T-helper 17 cell (primary cell): Measurements from ENCODE around the gene PTGIS. TPM values are rescaled to one million over a fixed set of nuclear protein-coding genes. Genes with fewer than 3 reads are reported as not detected.

Experiments used
- ATAC-seq: fragments of 150-1000 bp; cut with Tn5 transposase; 2 replicates; pipeline ENCODE4 v1.10.0; 2021; ENCODE audit warnings: mild to moderate bottlenecking, moderate library complexity
- DNase-seq, 3 donors: peaks; one replicate each; pipeline versions ENCODE4 v3.0.0 to v3.0.0-alpha.2; 2020 to 2021
- H3K9me3 ChIP-seq: one replicate; pipeline ENCODE4 v1.7.0; 2013; ENCODE audit warnings: low read length, mild to moderate bottlenecking; ENCODE audit not compliant: control insufficient read depth, poor library complexity, severe bottlenecking
- H3K27ac Mint-ChIP-seq: one replicate; pipeline ENCODE4 v1.8.0; 2022; ENCODE audit warnings: mild to moderate bottlenecking, moderate library complexity, mixed read lengths
- H3K27me3 Mint-ChIP-seq: one replicate; pipeline ENCODE4 v1.8.0; 2022; ENCODE audit warnings: mixed read lengths
- H3K36me3 Mint-ChIP-seq: one replicate; pipeline ENCODE4 v1.8.0; 2022; ENCODE audit warnings: low read depth, mixed read lengths
- H3K4me1 Mint-ChIP-seq: one replicate; pipeline ENCODE4 v1.8.0; 2022; ENCODE audit warnings: mild to moderate bottlenecking, mixed read lengths
- H3K4me3 Mint-ChIP-seq: one replicate; pipeline ENCODE4 v1.8.0; 2022; ENCODE audit warnings: mild to moderate bottlenecking, moderate library complexity, mixed read lengths
- total RNA-seq, 4 donors: library from RNA in 2 of 4; stranded (reverse) in 2 of 4; gene quantifications; one replicate each; pipeline ENCODE4 v1.2.3 and lab custom pipeline; 2022 to 2026

PTGIS gene
- total RNA-seq, 2 donors from 2014 or later, result not detected

DNA sequence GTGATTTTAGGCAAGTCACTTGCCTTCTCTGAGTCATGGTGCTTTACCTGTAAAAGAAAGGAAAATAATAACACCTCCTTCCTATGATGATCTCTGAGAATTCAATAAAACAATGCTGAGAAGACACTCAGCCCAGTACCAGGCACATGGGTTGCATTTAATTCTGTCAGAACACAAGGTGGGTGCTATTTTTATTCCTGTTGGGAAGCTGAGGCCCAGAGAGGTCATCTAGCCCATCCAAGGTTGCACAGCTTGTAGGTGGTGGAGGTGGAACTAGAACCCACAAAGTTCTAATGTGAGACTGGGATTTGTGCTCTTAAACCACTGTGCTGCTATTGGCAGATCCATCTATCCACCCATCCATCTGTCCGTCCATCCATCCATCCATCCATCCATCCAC lies 39.6 kb upstream of the PTGIS start:
- H3K36me3 Mint-ChIP-seq, result no peaks in the 10 kb centered on the region
- no peak overlapping the region for H3K4me3 Mint-ChIP-seq
- peaks cover 7% of the 10 kb centered on the region for H3K27me3 Mint-ChIP-seq
- H3K4me1 Mint-ChIP-seq, result peaks cover 11% of the 10 kb centered on the region
- no peak for DNase-seq
- no peaks in the 10 kb centered on the region for H3K9me3 ChIP-seq
- ATAC-seq, result no peak
- no peak overlapping the region for H3K27ac Mint-ChIP-seq

DNA sequence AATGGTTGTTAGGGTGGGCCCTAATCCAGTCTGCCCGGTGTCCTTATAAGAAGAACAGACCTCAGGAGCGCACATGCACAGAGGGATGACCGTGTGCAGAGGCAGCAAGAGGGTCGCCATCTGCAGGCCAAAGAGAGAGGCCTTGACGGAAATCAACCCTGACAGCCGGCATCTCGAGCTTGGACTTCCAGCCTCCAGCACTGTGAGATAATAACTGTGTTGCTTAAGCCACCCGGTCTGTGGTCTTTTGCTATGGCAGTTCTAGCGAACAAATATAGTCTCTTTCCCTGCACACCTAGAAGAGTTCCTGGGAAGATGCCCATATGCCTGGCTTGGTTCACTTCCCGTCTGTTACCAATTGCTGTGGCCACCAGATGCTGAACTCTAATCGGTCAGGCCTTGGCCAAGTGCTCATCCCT lies 35.3 kb upstream of the PTGIS start:
- ATAC-seq (no peak), DNase-seq (no peak)
- Mint-ChIP-seq H3K4me3 (no peak overlapping the region), H3K27me3 (peaks cover under 1% of the 10 kb centered on the region), H3K4me1 (no peaks in the 10 kb centered on the region), H3K36me3 (no peaks in the 10 kb centered on the region), H3K27ac (no peak overlapping the region)
- H3K9me3 ChIP-seq, result no peaks in the 10 kb centered on the region

DNA sequence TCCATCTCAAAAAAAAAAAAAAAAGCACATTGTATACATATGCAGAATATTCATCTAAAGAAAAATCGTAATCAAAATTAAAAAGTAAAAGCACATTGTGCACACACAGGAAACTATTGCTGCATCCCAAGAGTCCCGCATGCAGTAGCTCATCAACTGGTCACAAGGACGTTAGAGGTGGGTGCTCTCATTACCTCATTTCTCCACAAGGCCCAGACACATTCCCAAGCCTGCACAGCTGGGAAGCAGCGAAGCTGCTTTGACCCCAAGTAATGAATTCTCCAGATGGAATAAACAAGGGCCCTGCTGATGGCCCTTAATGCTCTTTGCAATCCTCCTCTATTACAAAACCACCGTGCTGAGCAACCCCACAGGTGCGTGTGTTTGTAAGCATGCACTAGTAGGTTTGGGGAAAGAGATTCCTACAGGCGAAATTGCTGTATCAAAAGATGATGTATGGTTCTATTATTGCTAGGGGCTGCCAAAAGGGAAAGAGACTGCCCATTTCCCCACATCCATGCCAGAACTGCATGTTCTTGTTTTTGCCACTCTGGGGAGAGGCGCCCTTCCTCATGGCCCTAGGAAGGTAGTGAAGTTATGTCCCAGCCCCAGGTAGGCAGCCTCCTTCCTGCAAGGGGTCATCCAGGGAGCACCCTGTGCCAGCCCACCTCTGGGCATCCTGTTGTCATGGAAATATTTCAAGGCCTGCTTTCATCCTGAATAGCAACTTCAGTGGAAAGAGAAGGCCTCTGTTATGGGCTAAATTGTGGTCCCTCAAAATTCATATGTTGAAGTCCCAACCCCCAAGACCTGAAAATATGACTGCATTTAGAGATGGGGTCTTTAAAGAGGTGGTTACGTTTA lies 34.6 kb upstream of the PTGIS start:
- no peaks in the 10 kb centered on the region for H3K36me3 Mint-ChIP-seq
- H3K27me3 Mint-ChIP-seq, result no peaks in the 10 kb centered on the region
- no peaks in the 10 kb centered on the region for H3K4me1 Mint-ChIP-seq
- no peaks in the 10 kb centered on the region for H3K9me3 ChIP-seq
- H3K4me3 Mint-ChIP-seq, result no peak overlapping the region
- no peak overlapping the region for H3K27ac Mint-ChIP-seq
- no peak for ATAC-seq
- no peak for DNase-seq

DNA sequence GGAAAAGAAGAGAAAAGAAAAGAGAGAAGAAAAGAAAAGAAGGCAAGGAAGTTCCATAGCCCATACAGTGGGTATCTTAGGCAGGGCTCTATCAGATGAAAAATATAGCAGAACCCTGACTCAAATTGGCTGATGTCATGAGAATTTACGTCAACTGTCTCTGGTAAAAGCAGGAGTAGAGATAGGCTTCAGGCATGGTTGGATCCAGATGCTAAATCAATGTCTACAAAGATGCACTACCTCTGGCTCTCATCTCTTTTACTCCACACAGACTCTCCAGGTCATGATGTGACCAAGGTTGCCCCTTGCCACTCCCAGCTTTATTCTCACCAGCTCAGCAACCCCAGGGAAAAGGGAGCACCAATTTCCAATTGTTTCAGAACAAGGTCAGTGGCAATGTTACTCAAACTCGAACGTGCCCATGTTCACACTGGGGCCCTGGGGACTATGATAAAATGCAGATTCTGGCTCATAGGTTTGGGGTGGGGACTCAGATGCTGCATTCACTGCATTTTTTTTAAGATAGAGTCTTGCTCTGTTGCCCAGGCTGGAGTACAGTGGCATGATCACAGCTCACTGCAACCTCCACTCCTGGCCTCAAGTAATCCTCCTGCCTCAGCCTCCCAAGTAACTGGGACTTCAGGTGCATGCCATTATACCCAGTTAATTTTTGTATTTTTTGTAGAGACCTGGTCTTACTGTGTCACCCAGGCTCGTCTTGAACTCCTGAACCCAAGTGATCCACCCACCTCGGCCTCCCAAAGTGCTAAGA lies 33.4 kb upstream of the PTGIS start:
- H3K4me1 Mint-ChIP-seq, result peaks cover 4% of the 10 kb centered on the region
- H3K27ac Mint-ChIP-seq, result no peak overlapping the region
- no peaks in the 10 kb centered on the region for H3K36me3 Mint-ChIP-seq
- DNase-seq (no peak), ATAC-seq (no peak)
- H3K9me3 ChIP-seq, result no peaks in the 10 kb centered on the region
- no peaks in the 10 kb centered on the region for H3K27me3 Mint-ChIP-seq
- no peak overlapping the region for H3K4me3 Mint-ChIP-seq

DNA sequence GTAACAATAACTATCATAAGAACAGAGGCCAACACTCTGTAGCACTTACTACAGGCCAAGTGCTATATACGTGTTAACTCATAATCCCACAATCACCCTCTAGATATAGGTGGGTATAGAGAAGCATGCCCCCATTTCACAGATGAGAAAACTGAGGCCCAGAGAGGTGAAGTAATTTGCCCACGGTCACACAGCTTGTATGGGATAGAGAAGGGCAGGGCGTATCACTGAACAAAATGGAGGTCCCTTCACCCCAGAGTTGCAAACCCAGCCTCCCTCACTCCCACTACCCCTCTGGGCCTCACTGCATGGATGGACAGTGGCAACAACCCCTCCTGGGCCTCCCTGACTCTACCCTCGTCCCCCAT lies 31.8 kb upstream of the PTGIS start:
- Mint-ChIP-seq H3K4me3 (no peak overlapping the region), H3K36me3 (no peaks in the 10 kb centered on the region), H3K4me1 (peaks cover 19% of the 10 kb centered on the region), H3K27ac (peak overlapping the region; percentile 3), H3K27me3 (no peaks in the 10 kb centered on the region)
- ATAC-seq (no peak), DNase-seq (no peak)
- no peaks in the 10 kb centered on the region for H3K9me3 ChIP-seq

DNA sequence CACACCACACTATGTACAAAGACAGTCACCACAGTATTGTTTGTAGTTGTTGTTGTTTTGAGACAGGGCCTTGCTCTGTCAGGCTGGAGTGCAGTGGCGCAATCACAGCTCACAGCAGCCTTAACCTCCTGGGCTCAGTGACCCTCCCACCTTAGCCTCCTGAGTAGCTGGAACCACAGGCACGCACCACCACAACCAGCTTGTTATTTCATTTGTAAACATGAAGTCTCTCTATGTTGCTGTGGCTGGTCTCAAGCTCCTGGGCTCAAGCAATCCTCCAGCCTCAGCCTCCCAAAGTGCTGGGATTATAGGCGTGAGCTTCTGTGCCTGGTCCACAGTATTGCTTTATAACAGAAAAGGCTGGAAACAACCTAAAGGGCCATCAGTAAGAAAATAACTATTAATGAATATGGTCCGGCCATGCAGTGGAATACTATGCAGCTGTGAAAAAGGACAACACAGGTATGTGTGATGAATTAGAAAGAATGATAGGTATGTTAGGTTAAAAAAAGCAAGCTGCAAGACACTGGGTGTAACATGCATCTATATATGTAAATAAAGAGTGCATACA lies 30.0 kb upstream of the PTGIS start:
- Mint-ChIP-seq H3K36me3 (no peaks in the 10 kb centered on the region), H3K27me3 (no peaks in the 10 kb centered on the region), H3K4me3 (no peak overlapping the region), H3K4me1 (peaks cover 35% of the 10 kb centered on the region), H3K27ac (no peak overlapping the region)
- H3K9me3 ChIP-seq, result no peaks in the 10 kb centered on the region
- no peak for ATAC-seq
- no peak for DNase-seq

DNA sequence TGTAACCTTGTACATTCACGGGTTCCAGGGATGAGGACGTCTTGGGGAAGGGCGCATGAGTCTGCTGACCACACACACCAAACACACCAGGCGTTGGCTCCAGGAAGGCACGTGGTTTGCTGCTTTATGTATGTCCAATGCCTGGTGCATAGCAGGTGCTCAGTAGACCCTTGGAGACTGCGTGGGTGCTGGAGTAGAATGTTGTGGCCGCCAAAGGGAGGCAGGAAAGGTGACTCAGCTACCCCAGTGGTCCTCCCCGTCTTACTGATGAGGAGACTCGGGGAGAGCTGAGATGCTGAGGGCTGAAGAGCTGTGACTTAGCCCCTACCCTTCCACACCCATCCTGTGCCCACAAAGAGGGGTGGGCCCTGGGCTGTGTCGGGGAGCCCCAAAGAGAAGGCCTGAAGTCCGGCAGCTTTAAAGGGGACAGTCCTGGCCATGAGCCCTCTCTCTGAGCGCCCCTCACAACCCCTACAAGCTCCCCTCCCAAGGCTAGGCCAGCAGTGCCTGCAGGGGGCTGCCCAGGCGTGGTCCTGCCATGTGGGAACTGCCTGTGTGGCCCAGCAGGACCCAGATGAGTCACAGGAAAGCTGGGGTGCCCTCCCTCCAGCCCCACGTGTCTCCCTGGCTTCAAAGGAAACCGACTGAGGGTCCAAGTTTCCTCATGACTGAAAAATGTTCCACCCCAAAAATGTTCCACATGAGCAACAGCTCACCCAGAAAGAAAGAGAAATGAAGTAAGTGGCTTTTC lies 28.0 kb upstream of the PTGIS start:
- no peaks in the 10 kb centered on the region for H3K36me3 Mint-ChIP-seq

DNA sequence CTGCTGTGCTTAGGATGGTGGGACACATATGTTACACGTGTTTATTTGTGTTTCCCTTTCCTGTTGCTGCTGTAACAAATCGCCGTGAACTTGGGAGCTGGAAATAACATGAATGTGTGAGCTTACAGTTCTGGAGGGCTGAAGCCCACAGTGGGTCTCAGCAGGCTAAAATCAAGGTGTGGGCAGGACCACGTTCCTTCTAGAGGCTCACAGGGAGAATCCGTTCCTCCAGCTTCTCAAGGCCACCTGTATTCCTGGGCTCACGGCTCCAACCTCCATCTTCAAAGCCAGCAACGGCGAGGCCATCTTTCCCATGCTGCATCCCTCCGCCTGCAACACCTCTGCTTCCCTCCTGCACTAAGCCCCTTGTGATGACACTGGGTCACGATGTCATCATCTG lies 27.4 kb upstream of the PTGIS start:
- peak overlapping the region; percentile 84 for H3K27ac Mint-ChIP-seq

More for the DNA sequence above, 28.0 kb upstream of the PTGIS start:
- peak; percentile 21 for ATAC-seq
- H3K27ac Mint-ChIP-seq, result peak overlapping the region; percentile 84
- no peaks in the 10 kb centered on the region for H3K27me3 Mint-ChIP-seq
- no peak for DNase-seq
- H3K4me1 Mint-ChIP-seq, result peaks cover 35% of the 10 kb centered on the region
- no peaks in the 10 kb centered on the region for H3K9me3 ChIP-seq
- H3K4me3 Mint-ChIP-seq, result peak overlapping the region; percentile 65

DNA sequence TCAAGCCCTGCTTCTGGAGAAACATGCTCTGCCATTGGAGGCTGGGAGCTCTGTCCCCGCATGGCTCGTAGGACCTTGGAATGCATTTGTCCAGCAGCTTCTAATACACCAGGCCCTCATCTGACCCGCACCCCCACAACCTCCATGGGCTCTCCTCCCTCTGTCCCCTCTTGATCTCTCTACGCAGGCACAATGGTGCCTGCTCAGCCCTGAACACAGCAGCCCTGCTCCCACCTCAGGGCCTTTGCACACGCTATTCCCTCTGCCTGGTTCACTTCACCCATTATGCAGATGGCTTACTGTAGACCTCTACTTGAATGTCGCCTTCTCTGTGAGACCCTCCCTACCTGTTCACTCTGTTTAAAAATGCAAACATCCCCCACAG lies 27.0 kb upstream of the PTGIS start:
- Mint-ChIP-seq H3K36me3 (peaks cover 3% of the 10 kb centered on the region), H3K27ac (peak overlapping the region; percentile 84), H3K4me1 (peaks cover 35% of the 10 kb centered on the region), H3K4me3 (peak overlapping the region; percentile 78), H3K27me3 (no peaks in the 10 kb centered on the region)
- ATAC-seq (no peak), DNase-seq (no peak)
- H3K9me3 ChIP-seq, result no peaks in the 10 kb centered on the region

More for the DNA sequence above, 27.4 kb upstream of the PTGIS start:
- Mint-ChIP-seq H3K4me3 (peak overlapping the region; percentile 78), H3K27me3 (no peaks in the 10 kb centered on the region), H3K4me1 (peaks cover 35% of the 10 kb centered on the region), H3K36me3 (no peaks in the 10 kb centered on the region)
- ATAC-seq, result no peak
- no peak for DNase-seq
- no peaks in the 10 kb centered on the region for H3K9me3 ChIP-seq

DNA sequence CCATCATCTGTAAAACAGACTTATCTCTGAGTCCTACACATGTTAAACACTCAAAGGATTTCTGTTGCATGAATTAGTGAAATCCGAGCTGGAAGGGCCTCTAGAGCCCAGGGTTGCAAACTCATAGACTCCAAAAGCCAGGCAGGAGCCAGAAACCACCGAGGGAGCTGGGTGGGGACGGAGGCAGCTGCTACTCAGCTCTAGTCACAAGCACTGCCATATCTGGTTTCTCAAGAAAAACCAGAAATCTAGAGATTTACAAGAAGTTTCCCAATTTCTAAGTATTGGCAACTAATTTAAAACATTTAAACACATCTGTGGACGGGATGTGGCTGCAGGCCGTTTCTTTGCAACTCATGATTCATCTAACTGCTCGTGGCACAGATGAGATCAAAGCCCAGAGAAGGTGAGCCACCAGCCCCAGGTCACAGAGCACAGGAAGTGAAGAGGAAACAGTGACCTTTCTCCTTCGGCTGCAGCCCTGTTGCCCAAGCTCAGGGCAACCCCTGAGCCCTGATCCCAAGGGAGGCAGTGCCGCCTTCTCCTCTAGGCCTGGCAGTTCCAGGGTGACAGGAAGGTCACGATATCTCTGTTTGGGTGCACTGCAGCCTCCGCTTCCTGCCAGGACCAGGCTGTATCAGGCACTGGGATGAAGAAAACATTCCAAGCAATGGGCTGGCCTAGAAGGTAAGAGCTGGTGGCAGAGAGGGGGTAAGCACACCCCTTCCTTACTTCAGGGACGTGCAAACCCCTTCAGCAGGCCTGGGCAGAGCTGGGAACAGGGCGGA lies 26.4 kb upstream of the PTGIS start:
- ATAC-seq, result peak; percentile 36
- H3K4me3 Mint-ChIP-seq, result peak overlapping the region; percentile 78
- no peaks in the 10 kb centered on the region for H3K9me3 ChIP-seq
- H3K4me1 Mint-ChIP-seq, result peaks cover 35% of the 10 kb centered on the region
- H3K27ac Mint-ChIP-seq, result peak overlapping the region; percentile 84
- no peaks in the 10 kb centered on the region for H3K27me3 Mint-ChIP-seq
- no peak for DNase-seq
- peaks cover 3% of the 10 kb centered on the region for H3K36me3 Mint-ChIP-seq

DNA sequence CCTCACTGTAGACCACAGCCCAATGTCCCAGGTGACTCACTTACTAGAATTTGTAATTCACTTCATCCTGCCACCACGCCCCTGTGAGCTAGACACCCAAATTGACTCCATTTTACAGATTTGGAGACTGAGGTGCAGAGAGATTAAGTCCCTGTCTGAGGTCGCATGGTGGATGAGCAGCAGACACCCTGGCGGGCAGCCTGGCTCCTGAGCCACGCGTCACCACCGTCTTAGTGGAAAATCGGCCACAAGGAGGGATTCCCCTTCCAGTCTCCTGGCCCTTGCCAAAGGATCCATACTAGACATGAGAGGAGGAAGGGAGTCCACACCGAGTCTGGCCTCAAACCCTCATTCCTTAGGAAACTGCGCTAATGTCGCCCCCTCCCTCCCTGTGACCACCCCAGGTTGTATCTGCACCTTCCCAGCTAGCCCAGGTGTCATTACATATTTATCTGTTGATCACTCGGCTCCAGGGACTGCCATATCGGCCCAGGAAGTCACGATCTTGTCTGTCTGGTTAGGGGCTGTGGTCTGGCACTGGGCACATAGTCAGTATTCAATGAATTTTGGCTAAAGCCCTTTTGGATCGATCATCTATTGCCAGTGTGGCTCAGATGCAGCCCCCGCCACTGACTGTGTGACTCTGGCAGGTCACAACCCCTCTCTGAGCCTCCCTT lies 25.7 kb upstream of the PTGIS start:
- Mint-ChIP-seq H3K27ac (peak overlapping the region; percentile 84), H3K27me3 (no peaks in the 10 kb centered on the region), H3K36me3 (peaks cover 5% of the 10 kb centered on the region), H3K4me1 (peaks cover 35% of the 10 kb centered on the region), H3K4me3 (peak overlapping the region; percentile 78)
- peak; percentile 8 for ATAC-seq
- no peaks in the 10 kb centered on the region for H3K9me3 ChIP-seq
- no peak for DNase-seq

DNA sequence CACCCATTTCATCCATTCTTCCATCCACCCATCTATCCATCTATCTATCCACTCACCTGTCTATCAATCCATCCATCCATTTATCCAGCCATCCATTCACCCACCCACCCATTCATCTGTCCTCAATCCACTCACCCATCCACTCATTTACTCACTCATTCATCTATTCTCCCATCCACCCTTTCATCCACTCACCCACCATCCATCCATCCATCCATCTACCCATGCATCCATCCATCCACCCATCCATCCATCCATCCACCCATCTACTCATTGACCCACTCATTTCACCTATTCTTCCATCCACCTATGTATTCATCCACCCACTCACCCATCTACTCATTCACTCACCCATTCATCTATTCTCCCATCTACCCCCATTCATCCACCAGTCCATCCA lies 24.2 kb upstream of the PTGIS start:
- Mint-ChIP-seq H3K36me3 (peaks cover 5% of the 10 kb centered on the region), H3K27me3 (no peaks in the 10 kb centered on the region), H3K27ac (no peak overlapping the region), H3K4me1 (peaks cover 34% of the 10 kb centered on the region), H3K4me3 (no peak overlapping the region)
- no peaks in the 10 kb centered on the region for H3K9me3 ChIP-seq
- ATAC-seq (no peak), DNase-seq (no peak)
